ENCODE data around the gene BBLN. TPM values are rescaled to one million over a fixed set of nuclear protein-coding genes. Genes with fewer than 3 reads are reported as not detected.
A peak's percentile ranks its signal among the peaks of the same experiment; 100 is the strongest.

The BBLN gene
- total RNA-seq, 1 experiment from 2014 or later: 74.9 TPM

- peaks cover 12% of the 10 kb centered on the region for H3K23me2 ChIP-seq (ENCODE audit: insufficient read length, low read depth, low read length, poor library complexity, severe bottlenecking)
- no peak overlapping the region for H2BK20ac ChIP-seq (ENCODE audit: low read depth, low read length, poor library complexity, severe bottlenecking)
- peak; percentile 88 for DNase-seq
- H4K8ac ChIP-seq (replicated peaks; ENCODE audit: insufficient read length, low read depth, low read length): no peak overlapping the region
- H4K20me1 ChIP-seq (ENCODE audit: control insufficient read depth, insufficient read depth, insufficient read length): no peaks in the 10 kb centered on the region
- no peaks in the 10 kb centered on the region for H3K79me2 ChIP-seq (ENCODE audit: insufficient read depth, low read length)
- H3K4me2 ChIP-seq (ENCODE audit: insufficient read depth, insufficient read length, low read length): peak overlapping the region; percentile 58
- H3K9ac ChIP-seq (ENCODE audit: extremely low read depth, insufficient read length, low read length): peak overlapping the region; percentile 81
- H3K23ac ChIP-seq (ENCODE audit: insufficient read length, low read depth, low read length): no peak overlapping the region
- no peaks in the 10 kb centered on the region for H3K9me3 ChIP-seq (ENCODE audit: control insufficient read depth, low read depth, low read length)
- no peak overlapping the region for H3K56ac ChIP-seq (ENCODE audit: insufficient read length, low read depth, low read length)
- Mint-ChIP-seq H3K4me1 (peaks cover 13 to 16% of the 10 kb centered on the region in 2 experiments), H3K4me3 (peak overlapping the region; percentile 94 to 97), H3K27me3 (ENCODE audit: low read depth) (peaks cover 37% of the 10 kb centered on the region), H3K36me3 (ENCODE audit: insufficient read depth in 1 of 3, low read depth in 3 of 3) (peaks cover 16 to 30% (median 22%) of the 10 kb centered on the region in 3 experiments), H3K9me3 (peaks cover 9 to 12% of the 10 kb centered on the region in 2 experiments), H3K27ac (peak overlapping the region; percentile 99)
- no peak overlapping the region for H4K91ac ChIP-seq (ENCODE audit: insufficient read length, low read depth, low read length)
- H2BK5ac ChIP-seq (ENCODE audit: insufficient read length, low read length): no peak overlapping the region
- H4K5ac ChIP-seq (ENCODE audit: insufficient read length, low read depth, low read length): no peak overlapping the region
- H2AFZ ChIP-seq (ENCODE audit: low read length): no peak overlapping the region
- no CpG with 5 or more reads among the region's 82 CpGs for WGBS (ENCODE audit: extremely low coverage, insufficient read length, low lambda C conversion rate)
- H2BK120ac ChIP-seq (ENCODE audit: low read depth, low read length, poor library complexity, severe bottlenecking): no peak overlapping the region
- no peak overlapping the region for H2AK5ac ChIP-seq (ENCODE audit: insufficient read length, low read length)
- H3T11ph ChIP-seq (ENCODE audit: low read length): no peak overlapping the region
- peak overlapping the region; percentile 96 for H3K14ac ChIP-seq (ENCODE audit: insufficient read depth, low read length)
- H3K4ac ChIP-seq (ENCODE audit: low read depth, low read length): no peak overlapping the region
- no peaks in the 10 kb centered on the region for H3K79me1 ChIP-seq (ENCODE audit: insufficient read depth, low read depth, low read length, poor library complexity, severe bottlenecking)
- H3K27me3 ChIP-seq (ENCODE audit: insufficient read depth, low read length): 0 out of 2 replicates have a peak, but pooled peaks cover 3% of the 10 kb centered on the region
- no peak for TF ChIP-seq CTCF (conservative IDR thresholded peaks at IDR 0.05)
- peak overlapping the region; percentile 87 for H3K18ac ChIP-seq (ENCODE audit: insufficient read length, low read depth, low read length)
- no peak overlapping the region for H2BK15ac ChIP-seq (ENCODE audit: low read depth, low read length)
- H3K4me1 ChIP-seq (ENCODE audit: insufficient read depth, low read length): no peaks in the 10 kb centered on the region
- peak overlapping the region; percentile 18 for H3K27ac ChIP-seq (ENCODE audit: insufficient read length, low read depth, low read length)
- H2BK12ac ChIP-seq (ENCODE audit: insufficient read length, low read depth, low read length): no peak overlapping the region
Measured at GRCh38 chr9:128127990-128128835, 31.9 kb upstream of the BBLN start.
